GM12891 (cell line): ENCODE measurements around the gene NLK.

Source experiments
- PAX5 ChIP-seq: IDR thresholded peaks from 2 replicates; pipeline ENCODE4 v1.6.1; 2011; ENCODE audit warnings: low read length, moderate library complexity, mild to moderate bottlenecking; ENCODE audit not compliant: insufficient read depth, severe bottlenecking
- POLR2A ChIP-seq: IDR thresholded peaks from 2 replicates; pipeline ENCODE4 v1.6.1; 2011; ENCODE audit warnings: low read depth, low read length, control low read depth
- POLR2AphosphoS5 ChIP-seq: IDR thresholded peaks from 2 replicates; pipeline ENCODE4 v1.6.1; 2011; ENCODE audit warnings: low read depth, low read length, control low read depth
- SPI1 ChIP-seq: IDR thresholded peaks from 2 replicates; pipeline ENCODE4 v1.6.1; 2011; ENCODE audit warnings: low read depth, low read length, control low read depth
- TAF1 ChIP-seq: IDR thresholded peaks from 2 replicates; pipeline ENCODE4 v1.6.1; 2011; ENCODE audit warnings: low read depth, low read length, control low read depth

- TF ChIP-seq POLR2A (no peak), TAF1 (no peak), POLR2AphosphoS5 (no peak), SPI1 (no peak), PAX5 (no peak)
Observed at GRCh38 chr17:28166478-28166877, 124.0 kb downstream of the NLK start.
